ENCODE results near the gene TMEM238.

DNA sequence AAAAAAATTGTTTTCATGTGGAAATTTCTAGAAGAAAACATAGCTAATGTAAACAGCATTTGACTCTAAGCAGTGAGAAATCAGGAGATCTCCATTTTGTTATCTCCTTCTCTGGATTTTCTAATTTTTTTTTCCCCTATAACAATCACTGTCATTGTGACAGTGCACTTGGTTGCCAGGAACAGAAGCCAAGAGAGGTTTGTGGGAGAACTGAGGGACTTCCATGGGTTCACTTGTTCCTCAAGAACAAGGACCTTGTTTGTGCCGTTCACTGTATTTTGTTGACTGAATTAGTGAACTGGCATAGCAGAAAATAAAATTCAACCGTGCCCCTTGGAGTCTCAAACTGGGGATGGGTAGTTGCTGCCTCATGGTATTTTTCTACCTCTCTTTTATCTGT is 42.0 kb upstream of the TMEM238 start:
- TF ChIP-seq, protein P1, sequence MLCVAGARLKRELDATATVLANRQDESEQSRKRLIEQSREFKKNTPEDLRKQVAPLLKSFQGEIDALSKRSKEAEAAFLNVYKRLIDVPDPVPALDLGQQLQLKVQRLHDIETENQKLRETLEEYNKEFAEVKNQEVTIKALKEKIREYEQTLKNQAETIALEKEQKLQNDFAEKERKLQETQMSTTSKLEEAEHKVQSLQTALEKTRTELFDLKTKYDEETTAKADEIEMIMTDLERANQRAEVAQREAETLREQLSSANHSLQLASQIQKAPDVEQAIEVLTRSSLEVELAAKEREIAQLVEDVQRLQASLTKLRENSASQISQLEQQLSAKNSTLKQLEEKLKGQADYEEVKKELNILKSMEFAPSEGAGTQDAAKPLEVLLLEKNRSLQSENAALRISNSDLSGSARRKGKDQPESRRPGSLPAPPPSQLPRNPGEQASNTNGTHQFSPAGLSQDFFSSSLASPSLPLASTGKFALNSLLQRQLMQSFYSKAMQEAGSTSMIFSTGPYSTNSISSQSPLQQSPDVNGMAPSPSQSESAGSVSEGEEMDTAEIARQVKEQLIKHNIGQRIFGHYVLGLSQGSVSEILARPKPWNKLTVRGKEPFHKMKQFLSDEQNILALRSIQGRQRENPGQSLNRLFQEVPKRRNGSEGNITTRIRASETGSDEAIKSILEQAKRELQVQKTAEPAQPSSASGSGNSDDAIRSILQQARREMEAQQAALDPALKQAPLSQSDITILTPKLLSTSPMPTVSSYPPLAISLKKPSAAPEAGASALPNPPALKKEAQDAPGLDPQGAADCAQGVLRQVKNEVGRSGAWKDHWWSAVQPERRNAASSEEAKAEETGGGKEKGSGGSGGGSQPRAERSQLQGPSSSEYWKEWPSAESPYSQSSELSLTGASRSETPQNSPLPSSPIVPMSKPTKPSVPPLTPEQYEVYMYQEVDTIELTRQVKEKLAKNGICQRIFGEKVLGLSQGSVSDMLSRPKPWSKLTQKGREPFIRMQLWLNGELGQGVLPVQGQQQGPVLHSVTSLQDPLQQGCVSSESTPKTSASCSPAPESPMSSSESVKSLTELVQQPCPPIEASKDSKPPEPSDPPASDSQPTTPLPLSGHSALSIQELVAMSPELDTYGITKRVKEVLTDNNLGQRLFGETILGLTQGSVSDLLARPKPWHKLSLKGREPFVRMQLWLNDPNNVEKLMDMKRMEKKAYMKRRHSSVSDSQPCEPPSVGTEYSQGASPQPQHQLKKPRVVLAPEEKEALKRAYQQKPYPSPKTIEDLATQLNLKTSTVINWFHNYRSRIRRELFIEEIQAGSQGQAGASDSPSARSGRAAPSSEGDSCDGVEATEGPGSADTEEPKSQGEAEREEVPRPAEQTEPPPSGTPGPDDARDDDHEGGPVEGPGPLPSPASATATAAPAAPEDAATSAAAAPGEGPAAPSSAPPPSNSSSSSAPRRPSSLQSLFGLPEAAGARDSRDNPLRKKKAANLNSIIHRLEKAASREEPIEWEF (IDR thresholded peaks at IDR 0.05; ENCODE audit: insufficient replicate concordance, low read depth, low read length) = no peak
- TF ChIP-seq, protein P2, sequence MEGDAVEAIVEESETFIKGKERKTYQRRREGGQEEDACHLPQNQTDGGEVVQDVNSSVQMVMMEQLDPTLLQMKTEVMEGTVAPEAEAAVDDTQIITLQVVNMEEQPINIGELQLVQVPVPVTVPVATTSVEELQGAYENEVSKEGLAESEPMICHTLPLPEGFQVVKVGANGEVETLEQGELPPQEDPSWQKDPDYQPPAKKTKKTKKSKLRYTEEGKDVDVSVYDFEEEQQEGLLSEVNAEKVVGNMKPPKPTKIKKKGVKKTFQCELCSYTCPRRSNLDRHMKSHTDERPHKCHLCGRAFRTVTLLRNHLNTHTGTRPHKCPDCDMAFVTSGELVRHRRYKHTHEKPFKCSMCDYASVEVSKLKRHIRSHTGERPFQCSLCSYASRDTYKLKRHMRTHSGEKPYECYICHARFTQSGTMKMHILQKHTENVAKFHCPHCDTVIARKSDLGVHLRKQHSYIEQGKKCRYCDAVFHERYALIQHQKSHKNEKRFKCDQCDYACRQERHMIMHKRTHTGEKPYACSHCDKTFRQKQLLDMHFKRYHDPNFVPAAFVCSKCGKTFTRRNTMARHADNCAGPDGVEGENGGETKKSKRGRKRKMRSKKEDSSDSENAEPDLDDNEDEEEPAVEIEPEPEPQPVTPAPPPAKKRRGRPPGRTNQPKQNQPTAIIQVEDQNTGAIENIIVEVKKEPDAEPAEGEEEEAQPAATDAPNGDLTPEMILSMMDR (IDR thresholded peaks at IDR 0.05 in 2 of 3, conservative IDR thresholded peaks at IDR 0.05 in 1 of 3; ENCODE audit: control insufficient read depth in 2 of 3, extremely low read depth in 1 of 3, insufficient read depth in 1 of 3, low read depth in 3 of 3, low read length in 3 of 3) = no peak
- TF ChIP-seq, protein P3, sequence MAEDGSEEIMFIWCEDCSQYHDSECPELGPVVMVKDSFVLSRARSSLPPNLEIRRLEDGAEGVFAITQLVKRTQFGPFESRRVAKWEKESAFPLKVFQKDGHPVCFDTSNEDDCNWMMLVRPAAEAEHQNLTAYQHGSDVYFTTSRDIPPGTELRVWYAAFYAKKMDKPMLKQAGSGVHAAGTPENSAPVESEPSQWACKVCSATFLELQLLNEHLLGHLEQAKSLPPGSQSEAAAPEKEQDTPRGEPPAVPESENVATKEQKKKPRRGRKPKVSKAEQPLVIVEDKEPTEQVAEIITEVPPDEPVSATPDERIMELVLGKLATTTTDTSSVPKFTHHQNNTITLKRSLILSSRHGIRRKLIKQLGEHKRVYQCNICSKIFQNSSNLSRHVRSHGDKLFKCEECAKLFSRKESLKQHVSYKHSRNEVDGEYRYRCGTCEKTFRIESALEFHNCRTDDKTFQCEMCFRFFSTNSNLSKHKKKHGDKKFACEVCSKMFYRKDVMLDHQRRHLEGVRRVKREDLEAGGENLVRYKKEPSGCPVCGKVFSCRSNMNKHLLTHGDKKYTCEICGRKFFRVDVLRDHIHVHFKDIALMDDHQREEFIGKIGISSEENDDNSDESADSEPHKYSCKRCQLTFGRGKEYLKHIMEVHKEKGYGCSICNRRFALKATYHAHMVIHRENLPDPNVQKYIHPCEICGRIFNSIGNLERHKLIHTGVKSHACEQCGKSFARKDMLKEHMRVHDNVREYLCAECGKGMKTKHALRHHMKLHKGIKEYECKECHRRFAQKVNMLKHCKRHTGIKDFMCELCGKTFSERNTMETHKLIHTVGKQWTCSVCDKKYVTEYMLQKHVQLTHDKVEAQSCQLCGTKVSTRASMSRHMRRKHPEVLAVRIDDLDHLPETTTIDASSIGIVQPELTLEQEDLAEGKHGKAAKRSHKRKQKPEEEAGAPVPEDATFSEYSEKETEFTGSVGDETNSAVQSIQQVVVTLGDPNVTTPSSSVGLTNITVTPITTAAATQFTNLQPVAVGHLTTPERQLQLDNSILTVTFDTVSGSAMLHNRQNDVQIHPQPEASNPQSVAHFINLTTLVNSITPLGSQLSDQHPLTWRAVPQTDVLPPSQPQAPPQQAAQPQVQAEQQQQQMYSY (CRISPR knock-in tag; IDR thresholded peaks at IDR 0.05) = no peak
- TF ChIP-seq CREB1 (IDR thresholded peaks at IDR 0.05; ENCODE audit: low read depth) = no peak
- no peak for TF ChIP-seq POLR2A (IDR thresholded peaks at IDR 0.05; ENCODE audit: low read depth, low read length)
- TF ChIP-seq SUZ12 (IDR thresholded peaks at IDR 0.05; ENCODE audit: unreplicated experiment) = no peak
